ENCODE results near the gene TLL1.

GRCh38 chr4:166143227-166143626 lies 270.2 kb downstream of the TLL1 start:
- TF ChIP-seq CTCF (conservative IDR thresholded peaks at IDR 0.05; ENCODE audit: low read length): no peak
- no peak for TF ChIP-seq EZH2phosphoT487 (IDR thresholded peaks at IDR 0.05; ENCODE audit: borderline replicate concordance, low read depth, low read length)
